ENCODE measurements around the gene C12orf75. TPM values are rescaled to one million over a fixed set of nuclear protein-coding genes. Genes with fewer than 3 reads are reported as not detected.

The C12orf75 gene
- total RNA-seq, 2 experiments from 2014 or later = 16.7 to 17.0 TPM

- DNase-seq = no peak
- ChIA-PET CTCF (no interaction called here), POLR2A (no interaction called here)
Measured at GRCh38 chr12:105352940-105353635, 22.6 kb downstream of the C12orf75 start.

DNA sequence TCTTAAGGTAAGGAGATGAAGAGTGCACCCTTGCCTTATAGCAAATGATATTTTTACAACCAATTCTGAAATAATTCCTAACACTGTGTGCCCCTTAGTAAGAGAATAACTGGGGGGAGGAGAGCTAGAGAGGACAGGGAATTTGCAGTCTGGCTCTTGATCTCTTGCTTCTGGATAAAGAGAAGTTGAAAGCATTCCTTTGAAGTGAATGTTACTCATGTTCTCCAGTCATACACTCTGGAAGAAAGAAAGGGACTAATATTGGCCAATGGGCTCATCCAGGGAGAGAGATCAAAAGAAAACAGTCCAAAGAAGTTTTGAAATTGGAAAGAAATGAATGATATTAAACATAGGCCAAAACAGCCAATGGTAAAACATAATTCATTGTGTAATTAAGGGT is 25.3 kb downstream of the C12orf75 start:
- DNase-seq (no peak), ATAC-seq (ENCODE audit: poor library complexity) (no peak)
- Histone ChIP-seq H3K36me3 (ENCODE audit: insufficient read depth, low read length) (no peaks in the 10 kb centered on the region), H3K4me3 (ENCODE audit: low read length) (no peak overlapping the region), H3K27me3 (ENCODE audit: control insufficient read depth in 1 of 2, insufficient read depth in 2 of 2, low read length in 2 of 2) (no peaks in the 10 kb centered on the region), H3K9me3 (ENCODE audit: control insufficient read depth in 1 of 2, insufficient read depth in 1 of 2, low read length in 2 of 2) (no peaks in the 10 kb centered on the region), H3K4me1 (ENCODE audit: insufficient read depth, low read length) (peaks cover 4% of the 10 kb centered on the region), H3K27ac (ENCODE audit: low read depth in 1 of 2, low read length in 2 of 2) (no peak overlapping the region)
- ChIA-PET POLR2A (no interaction called here), CTCF (interaction anchor here (1.1 kb wide), 1 partner anchor 14 kb away, joined by 3 read pairs; no protein-coding TSS in a partner anchor)
- Mint-ChIP-seq H3K27ac (no peak overlapping the region), H3K4me1 (ENCODE audit: low read depth) (peaks cover 12% of the 10 kb centered on the region), H3K9me3 (no peaks in the 10 kb centered on the region), H3K36me3 (ENCODE audit: low read depth) (no peaks in the 10 kb centered on the region), H3K4me3 (no peak overlapping the region), H3K27me3 (no peaks in the 10 kb centered on the region)
- TF ChIP-seq, protein P1, sequence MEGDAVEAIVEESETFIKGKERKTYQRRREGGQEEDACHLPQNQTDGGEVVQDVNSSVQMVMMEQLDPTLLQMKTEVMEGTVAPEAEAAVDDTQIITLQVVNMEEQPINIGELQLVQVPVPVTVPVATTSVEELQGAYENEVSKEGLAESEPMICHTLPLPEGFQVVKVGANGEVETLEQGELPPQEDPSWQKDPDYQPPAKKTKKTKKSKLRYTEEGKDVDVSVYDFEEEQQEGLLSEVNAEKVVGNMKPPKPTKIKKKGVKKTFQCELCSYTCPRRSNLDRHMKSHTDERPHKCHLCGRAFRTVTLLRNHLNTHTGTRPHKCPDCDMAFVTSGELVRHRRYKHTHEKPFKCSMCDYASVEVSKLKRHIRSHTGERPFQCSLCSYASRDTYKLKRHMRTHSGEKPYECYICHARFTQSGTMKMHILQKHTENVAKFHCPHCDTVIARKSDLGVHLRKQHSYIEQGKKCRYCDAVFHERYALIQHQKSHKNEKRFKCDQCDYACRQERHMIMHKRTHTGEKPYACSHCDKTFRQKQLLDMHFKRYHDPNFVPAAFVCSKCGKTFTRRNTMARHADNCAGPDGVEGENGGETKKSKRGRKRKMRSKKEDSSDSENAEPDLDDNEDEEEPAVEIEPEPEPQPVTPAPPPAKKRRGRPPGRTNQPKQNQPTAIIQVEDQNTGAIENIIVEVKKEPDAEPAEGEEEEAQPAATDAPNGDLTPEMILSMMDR (IDR thresholded peaks at IDR 0.05) = no peak
- intact Hi-C loops (cut with DNase I, micrococcal nuclease) = no loop called here

More at GRCh38 chr12:105352940-105353635, 22.6 kb downstream of the C12orf75 start:
- Mint-ChIP-seq H3K27ac (no peak overlapping the region), H3K4me1 (ENCODE audit: low read depth) (peaks cover 12% of the 10 kb centered on the region), H3K9me3 (no peaks in the 10 kb centered on the region), H3K27me3 (no peaks in the 10 kb centered on the region), H3K36me3 (ENCODE audit: low read depth) (no peaks in the 10 kb centered on the region), H3K4me3 (no peak overlapping the region)
- H3K27ac ChIP-seq (ENCODE audit: low read depth in 1 of 2, low read length in 2 of 2) = no peak overlapping the region
- TF ChIP-seq, protein P1 (IDR thresholded peaks at IDR 0.05) = no peak
- intact Hi-C loops (cut with DNase I, micrococcal nuclease) = no loop called here
- H3K27me3 ChIP-seq (ENCODE audit: control insufficient read depth in 1 of 2, insufficient read depth in 2 of 2, low read length in 2 of 2) = no peaks in the 10 kb centered on the region
- ATAC-seq (ENCODE audit: poor library complexity) = no peak
- H3K9me3 ChIP-seq (ENCODE audit: control insufficient read depth in 1 of 2, insufficient read depth in 1 of 2, low read length in 2 of 2) = no peaks in the 10 kb centered on the region
- peaks cover 4% of the 10 kb centered on the region for H3K4me1 ChIP-seq (ENCODE audit: insufficient read depth, low read length)
- no peaks in the 10 kb centered on the region for H3K36me3 ChIP-seq (ENCODE audit: insufficient read depth, low read length)
- no peak overlapping the region for H3K4me3 ChIP-seq (ENCODE audit: low read length)

- Mint-ChIP-seq H3K9me3 (no peaks in the 10 kb centered on the region), H3K4me3 (no peak overlapping the region), H3K4me1 (ENCODE audit: low read depth) (peaks cover 7% of the 10 kb centered on the region), H3K27me3 (no peaks in the 10 kb centered on the region), H3K36me3 (ENCODE audit: low read depth) (no peaks in the 10 kb centered on the region), H3K27ac (no peak overlapping the region)
- intact Hi-C loops (cut with DNase I, micrococcal nuclease) = no loop called here
- Histone ChIP-seq H3K27ac (ENCODE audit: low read depth in 1 of 2, low read length in 2 of 2) (no peak overlapping the region), H3K36me3 (ENCODE audit: insufficient read depth, low read length) (no peaks in the 10 kb centered on the region), H3K4me3 (ENCODE audit: low read length) (no peak overlapping the region), H3K4me1 (ENCODE audit: insufficient read depth, low read length) (peaks cover 4% of the 10 kb centered on the region), H3K27me3 (ENCODE audit: control insufficient read depth in 1 of 2, insufficient read depth in 2 of 2, low read length in 2 of 2) (no peaks in the 10 kb centered on the region), H3K9me3 (ENCODE audit: control insufficient read depth in 1 of 2, insufficient read depth in 1 of 2, low read length in 2 of 2) (no peaks in the 10 kb centered on the region)
- TF ChIP-seq, protein P1 (IDR thresholded peaks at IDR 0.05) = no peak
- POLR2A ChIA-PET = no interaction called here
- ATAC-seq (ENCODE audit: poor library complexity) = no peak
- CTCF ChIA-PET = interaction anchor here (1.1 kb wide), 1 partner anchor 12 kb away, joined by 3 read pairs; no protein-coding TSS in a partner anchor
- DNase-seq = no peak
Measured at GRCh38 chr12:105357162-105357691, 26.7 kb downstream of the C12orf75 start.

Data from CD4-positive, alpha-beta T cell (primary cell).